Colonic mucosa (tissue), 4 donors: ENCODE data around the gene GNA12. TPM values are rescaled to one million over a fixed set of nuclear protein-coding genes. Genes with fewer than 3 reads are reported as not detected.

Experiments used
- DNase-seq: peaks from one replicate; pipeline ENCODE4 v3.0.0-alpha.2; 2020
- H3K27ac ChIP-seq: fragments of 200-600 bp; one replicate; pipeline ENCODE4 v1.8.0; 2021
- H3K27me3 ChIP-seq: fragments of 200-600 bp; one replicate; pipeline ENCODE4 v1.8.0; 2021
- H3K36me3 ChIP-seq: fragments of 200-600 bp; one replicate; pipeline ENCODE4 v1.8.0; 2021
- H3K4me1 ChIP-seq: fragments of 200-600 bp; one replicate; pipeline ENCODE4 v1.8.0; 2021; ENCODE audit warnings: mild to moderate bottlenecking
- H3K4me3 ChIP-seq: fragments of 200-600 bp; one replicate; pipeline ENCODE4 v1.8.0; 2021
- H3K9ac ChIP-seq, 2 donors: one replicate each; pipeline ENCODE4 v1.7.0; 2013; ENCODE audit warnings: control low read depth in 2 of 2, low read depth in 2 of 2, low read length in 2 of 2
- H3K9me3 ChIP-seq: fragments of 200-600 bp; one replicate; pipeline ENCODE4 v1.8.0; 2021
- intact Hi-C: fragments of 100-400 bp; cut with DNase I; formaldehyde crosslinking; loops from one replicate; pipeline ENCODE4 v1.14.1; 2022
- total RNA-seq, 2 donors: library from RNA; stranded (reverse); fragmentation: NEBNext Ultra II Directional in 1 of 2; extraction: Animal tissue kit (Norgen Biotek cat#: 25700) in 1 of 2; gene quantifications; one replicate each; pipeline ENCODE4 v1.2.1, GENCODE V29; 2021
- TF ChIP-seq, protein P1 (sequence below): fragments of 200-600 bp; IDR thresholded peaks from one replicate; pipeline ENCODE4 v1.8.0; 2022; ENCODE audit warnings: antibody characterized with exemption, mild to moderate bottlenecking
- donor health status: healthy.
- donor health status: DM: no; HTN: no; CAD: no.
- donor health status: DM: no; HTN: no; CAD: no.

The GNA12 gene
- total RNA-seq, 2 donors from 2014 or later, result 19.7 to 24.8 TPM

DNA sequence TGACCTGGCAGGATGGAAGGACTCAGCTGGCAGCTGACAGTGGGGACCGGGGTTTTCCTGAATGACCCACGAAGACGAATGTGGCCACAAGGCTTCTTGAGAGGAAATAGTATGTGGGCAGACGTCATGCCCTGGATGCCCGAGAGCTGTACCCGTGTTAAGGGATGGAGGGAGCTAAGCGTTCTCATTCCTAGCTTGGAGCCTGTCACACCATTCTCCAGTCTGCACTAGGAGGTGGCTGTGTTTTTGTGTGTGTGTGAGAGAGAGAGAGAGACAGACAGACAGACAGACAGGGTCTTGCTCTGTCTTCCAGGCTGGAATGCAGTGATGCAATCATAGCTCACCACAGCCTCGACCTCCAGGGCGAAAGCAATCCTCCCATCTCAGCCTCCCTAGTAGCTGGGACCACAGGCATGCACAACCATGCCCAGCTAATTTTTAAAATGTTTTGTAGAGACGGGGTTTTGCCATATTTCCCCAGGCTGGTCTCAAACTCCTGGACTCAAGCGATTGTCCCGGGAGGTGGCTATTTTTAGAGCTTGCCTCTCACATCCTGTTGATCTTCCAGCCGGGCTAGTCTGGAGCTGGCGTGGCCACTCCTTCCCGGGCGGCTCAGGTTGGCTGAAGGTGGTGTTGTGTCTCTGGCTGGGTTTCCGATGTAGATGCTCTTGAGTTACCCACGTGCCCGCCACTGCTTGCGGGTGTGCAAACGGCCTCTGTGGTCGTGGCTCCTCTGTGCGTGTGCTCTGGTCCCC, 154.0 kb downstream of the GNA12 start:
- no peak overlapping the region for H3K27ac ChIP-seq
- intact Hi-C loops, result no loop called here
- no peaks in the 10 kb centered on the region for H3K4me1 ChIP-seq
- no peak for DNase-seq
- H3K9ac ChIP-seq, result peak overlapping the region in 1 of 2 donors; percentile 8
- TF ChIP-seq, protein P1, sequence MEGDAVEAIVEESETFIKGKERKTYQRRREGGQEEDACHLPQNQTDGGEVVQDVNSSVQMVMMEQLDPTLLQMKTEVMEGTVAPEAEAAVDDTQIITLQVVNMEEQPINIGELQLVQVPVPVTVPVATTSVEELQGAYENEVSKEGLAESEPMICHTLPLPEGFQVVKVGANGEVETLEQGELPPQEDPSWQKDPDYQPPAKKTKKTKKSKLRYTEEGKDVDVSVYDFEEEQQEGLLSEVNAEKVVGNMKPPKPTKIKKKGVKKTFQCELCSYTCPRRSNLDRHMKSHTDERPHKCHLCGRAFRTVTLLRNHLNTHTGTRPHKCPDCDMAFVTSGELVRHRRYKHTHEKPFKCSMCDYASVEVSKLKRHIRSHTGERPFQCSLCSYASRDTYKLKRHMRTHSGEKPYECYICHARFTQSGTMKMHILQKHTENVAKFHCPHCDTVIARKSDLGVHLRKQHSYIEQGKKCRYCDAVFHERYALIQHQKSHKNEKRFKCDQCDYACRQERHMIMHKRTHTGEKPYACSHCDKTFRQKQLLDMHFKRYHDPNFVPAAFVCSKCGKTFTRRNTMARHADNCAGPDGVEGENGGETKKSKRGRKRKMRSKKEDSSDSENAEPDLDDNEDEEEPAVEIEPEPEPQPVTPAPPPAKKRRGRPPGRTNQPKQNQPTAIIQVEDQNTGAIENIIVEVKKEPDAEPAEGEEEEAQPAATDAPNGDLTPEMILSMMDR, result no peak
- H3K27me3 ChIP-seq, result peaks cover 35% of the 10 kb centered on the region
- H3K9me3 ChIP-seq, result no peaks in the 10 kb centered on the region
- H3K4me3 ChIP-seq, result no peak overlapping the region
- no peaks in the 10 kb centered on the region for H3K36me3 ChIP-seq

DNA sequence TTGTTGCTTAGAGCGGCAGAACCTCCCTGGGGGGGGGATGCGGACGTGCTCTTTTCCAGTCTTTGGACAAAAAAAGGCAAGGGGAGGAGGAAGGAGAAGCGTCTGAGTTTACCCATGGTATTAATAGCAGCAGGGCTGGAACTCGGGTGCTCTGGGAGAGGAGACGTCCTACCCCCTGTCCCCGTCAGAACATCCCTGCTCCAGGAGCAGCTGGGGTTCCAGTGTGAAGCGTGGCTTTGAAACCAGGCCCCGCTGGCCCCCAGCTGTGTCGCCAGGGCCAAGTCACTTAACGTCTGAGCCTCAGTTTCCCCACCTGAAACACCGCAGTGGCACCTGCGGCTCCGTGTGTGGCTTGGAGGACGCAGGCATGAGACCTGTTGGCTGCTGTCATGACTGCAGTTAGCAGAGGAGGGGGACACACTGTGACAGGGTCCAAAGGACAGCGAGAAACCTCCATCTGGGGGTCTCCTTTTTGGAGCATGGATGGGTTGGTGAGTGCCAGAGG, 154.7 kb downstream of the GNA12 start:
- Histone ChIP-seq H3K9ac (no peak overlapping the region), H3K4me1 (no peaks in the 10 kb centered on the region), H3K27me3 (peaks cover 35% of the 10 kb centered on the region), H3K4me3 (no peak overlapping the region), H3K9me3 (no peaks in the 10 kb centered on the region), H3K27ac (no peak overlapping the region), H3K36me3 (no peaks in the 10 kb centered on the region)
- no peak for DNase-seq
- intact Hi-C loops, result no loop called here
- TF ChIP-seq, protein P1, result no peak

DNA sequence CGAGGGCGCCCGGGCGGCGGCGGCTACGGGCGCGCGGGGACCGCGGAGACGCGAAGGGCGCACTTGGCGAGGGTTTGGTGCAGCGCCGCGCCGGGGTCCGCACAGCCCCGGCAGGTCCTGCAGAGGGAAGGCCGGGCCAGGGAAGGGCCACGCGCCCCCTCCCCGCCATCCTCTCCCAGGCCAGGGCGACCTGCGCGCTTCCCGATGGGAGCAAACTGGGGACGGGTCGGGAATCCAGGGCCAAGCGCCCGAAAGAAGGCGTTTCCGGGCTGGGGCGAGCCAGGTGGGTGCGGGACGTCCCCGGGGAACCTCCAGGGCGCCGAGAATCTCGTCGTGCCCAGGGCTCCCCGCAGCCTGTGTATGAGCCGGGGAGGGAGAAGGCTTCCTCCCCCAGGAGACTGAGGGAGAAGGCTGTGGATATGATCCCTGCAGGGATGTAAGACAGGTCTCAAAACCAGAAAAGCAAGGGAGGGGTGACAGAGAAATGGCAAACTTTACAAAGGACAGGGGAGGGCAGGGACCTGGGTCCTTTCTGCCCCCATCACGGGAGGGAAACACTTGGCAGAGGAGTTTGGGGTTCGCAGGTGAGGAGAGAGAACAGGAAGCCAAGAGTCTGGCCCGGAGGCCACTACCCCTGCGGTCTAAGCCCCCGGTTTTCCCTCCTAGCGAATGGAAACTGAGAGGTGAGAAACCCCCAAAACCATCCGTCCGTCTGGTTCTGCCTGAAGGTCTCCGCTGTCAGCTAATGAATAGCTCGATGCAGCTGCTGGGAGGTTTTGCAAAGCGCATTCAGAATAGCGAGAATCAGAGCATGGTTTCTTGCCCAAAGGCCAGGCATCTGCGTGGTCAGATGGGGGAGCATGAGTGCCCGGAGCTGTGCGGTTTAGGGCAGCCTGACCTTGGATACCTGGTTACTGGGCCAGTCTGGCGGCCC, 155.4 kb downstream of the GNA12 start:
- Histone ChIP-seq H3K9me3 (no peaks in the 10 kb centered on the region), H3K27me3 (peaks cover 35% of the 10 kb centered on the region), H3K27ac (no peak overlapping the region), H3K4me1 (no peaks in the 10 kb centered on the region), H3K9ac (no peak overlapping the region), H3K36me3 (no peaks in the 10 kb centered on the region), H3K4me3 (peak overlapping the region; percentile 2)
- no peak for DNase-seq
- TF ChIP-seq, protein P1, result no peak
- intact Hi-C loops, result no loop called here

DNA sequence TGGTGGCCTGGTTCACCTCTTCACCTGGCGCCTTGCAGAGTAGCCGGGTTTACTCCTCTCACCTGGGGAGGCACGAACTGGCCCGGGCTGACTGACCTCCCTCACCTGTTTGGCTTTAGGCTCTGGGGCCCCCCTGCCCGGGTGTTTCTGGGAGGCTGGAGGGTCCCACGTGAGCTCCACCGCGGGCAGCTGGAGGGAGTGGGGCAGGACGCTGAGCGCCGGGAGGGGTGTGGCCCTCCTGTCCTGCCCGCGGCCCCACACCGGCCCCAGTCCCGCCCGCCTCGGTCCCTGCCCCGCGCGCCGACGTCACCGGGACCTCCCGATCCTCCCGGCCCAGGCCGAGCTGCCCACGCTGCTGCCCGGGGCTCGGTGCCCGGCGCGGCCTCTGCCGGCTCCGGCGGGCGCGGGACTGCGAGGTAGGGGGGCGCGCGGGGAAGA, 156.2 kb downstream of the GNA12 start, which contains the start of gene AMZ1:
Gene AMZ1, plus strand, starts transcription at position 322 of the 438 bp plus-strand sequence. CDS start 12,250 bp downstream, outside the sequence.
- Histone ChIP-seq H3K4me1 (no peaks in the 10 kb centered on the region), H3K36me3 (no peaks in the 10 kb centered on the region), H3K4me3 (peak within 1 kb of the TSS; percentile 2), H3K9me3 (no peaks in the 10 kb centered on the region), H3K9ac (no peak within 1 kb of the TSS), H3K27me3 (peaks cover 35% of the 10 kb centered on the region), H3K27ac (no peak within 1 kb of the TSS)
- DNase-seq, result no peak
- TF ChIP-seq, protein P1, result no peak
- intact Hi-C loops, result no loop called here

DNA sequence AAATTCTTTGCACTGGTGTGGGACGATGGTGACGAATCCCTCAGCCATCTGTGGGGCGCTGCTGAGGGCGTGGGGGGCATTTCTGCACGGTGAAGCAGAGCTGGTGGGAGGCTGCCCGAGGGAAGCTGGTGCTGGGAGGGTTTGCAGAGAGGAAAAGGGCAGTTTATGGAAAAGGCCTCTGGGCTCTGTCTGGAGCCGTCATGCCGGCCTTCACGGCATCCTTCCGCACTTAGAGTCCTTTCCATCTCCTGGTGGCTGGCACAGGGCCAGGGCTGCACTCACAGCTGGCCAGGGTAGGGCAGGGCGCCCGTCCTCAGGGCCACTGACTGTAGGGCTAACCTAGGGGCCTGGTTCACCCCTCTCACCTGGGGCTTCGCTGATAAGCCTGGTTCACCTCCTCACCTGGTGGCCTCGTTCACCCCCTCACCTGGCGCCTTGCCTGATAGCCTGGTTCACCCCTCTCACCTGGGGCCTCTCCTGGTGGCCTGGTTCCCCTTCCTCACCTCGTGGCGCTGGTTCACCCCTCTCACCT, 156.7 kb downstream of the GNA12 start:
- H3K27me3 ChIP-seq, result peaks cover 35% of the 10 kb centered on the region
- H3K9ac ChIP-seq, result no peak overlapping the region
- H3K36me3 ChIP-seq, result no peaks in the 10 kb centered on the region
- no peak overlapping the region for H3K4me3 ChIP-seq
- H3K9me3 ChIP-seq, result no peaks in the 10 kb centered on the region
- DNase-seq, result no peak
- intact Hi-C loops, result no loop called here
- TF ChIP-seq, protein P1, result no peak
- no peaks in the 10 kb centered on the region for H3K4me1 ChIP-seq
- no peak overlapping the region for H3K27ac ChIP-seq
